Mesendoderm (in vitro differentiated cells): ENCODE data around the gene CES1.
"Not testable (repeated sequence)": the region's sequence is repeated elsewhere in the genome, so short reads cannot be mapped to it uniquely, and the experiment has no call there.

Experiments
- DNase-seq: peaks from one replicate; pipeline ENCODE4 v3.0.0; 2013
- H2AK5ac ChIP-seq: 2 replicates; pipeline ENCODE4 v1.6.1; 2013; ENCODE audit warnings: low read length, inconsistent platforms
- H2BK120ac ChIP-seq: 2 replicates; pipeline ENCODE4 v1.6.1; 2013; ENCODE audit warnings: low read depth, mild to moderate bottlenecking, low read length, moderate library complexity, mixed read lengths
- H2BK15ac ChIP-seq: replicated peaks from 2 replicates; pipeline ENCODE4 v1.6.1; 2013; ENCODE audit warnings: low read depth, mild to moderate bottlenecking, moderate library complexity
- H2BK5ac ChIP-seq: 2 replicates; pipeline ENCODE4 v1.6.1; 2013; ENCODE audit warnings: low read length, inconsistent platforms
- H3K18ac ChIP-seq: 2 replicates; pipeline ENCODE4 v1.6.1; 2013; ENCODE audit warnings: mild to moderate bottlenecking, low read length, mixed read lengths
- H3K23ac ChIP-seq: one replicate; pipeline ENCODE4 v1.6.1; 2013; ENCODE audit warnings: low read length
- H3K27ac ChIP-seq: 2 replicates; pipeline ENCODE4 v1.5.1; 2013; ENCODE audit warnings: low read depth, mild to moderate bottlenecking, inconsistent platforms, low read length, moderate library complexity
- H3K27me3 ChIP-seq: 2 replicates; pipeline ENCODE4 v1.6.1; 2013; ENCODE audit warnings: low read length, control low read depth, mild to moderate bottlenecking, inconsistent platforms; ENCODE audit not compliant: insufficient read depth, poor library complexity
- H3K36me3 ChIP-seq: 2 replicates; pipeline ENCODE4 v1.6.1; 2013; ENCODE audit warnings: low read length, inconsistent platforms; ENCODE audit not compliant: control insufficient read depth, insufficient read depth
- H3K4ac ChIP-seq: one replicate; pipeline ENCODE4 v1.6.1; 2013; ENCODE audit warnings: low read depth, mild to moderate bottlenecking, low read length, moderate library complexity
- H3K4me1 ChIP-seq: 2 replicates; pipeline ENCODE4 v1.6.1; 2013; ENCODE audit warnings: low read depth, low read length, inconsistent platforms; ENCODE audit not compliant: control insufficient read depth
- H3K4me2 ChIP-seq: 2 replicates; pipeline ENCODE4 v1.6.1; 2013; ENCODE audit warnings: low read length
- H3K4me3 ChIP-seq: 2 replicates; pipeline ENCODE4 v1.5.1; 2013; ENCODE audit warnings: mild to moderate bottlenecking, low read length
- H3K56ac ChIP-seq: one replicate; pipeline ENCODE4 v1.6.1; 2013; ENCODE audit warnings: low read length
- H3K79me1 ChIP-seq: 2 replicates; pipeline ENCODE4 v1.6.1; 2013; ENCODE audit warnings: low read length, inconsistent platforms
- H3K79me2 ChIP-seq: 2 replicates; pipeline ENCODE4 v1.6.1; 2013; ENCODE audit warnings: mild to moderate bottlenecking, low read length; ENCODE audit not compliant: control insufficient read depth, insufficient read depth
- H3K9ac ChIP-seq: 2 replicates; pipeline ENCODE4 v1.6.1; 2013; ENCODE audit warnings: low read length, inconsistent platforms
- H4K5ac ChIP-seq: one replicate; pipeline ENCODE4 v1.6.1; 2013; ENCODE audit warnings: low read length
- H4K8ac ChIP-seq: one replicate; pipeline ENCODE4 v1.6.1; 2013; ENCODE audit warnings: low read depth, mild to moderate bottlenecking, control low read depth, low read length, moderate library complexity
- WGBS: extraction: QIAGEN DNeasy Blood & Tissue Kit; methylation state at CpG from one replicate; pipeline ENCODE4 v1.1.7; 2013; ENCODE audit warnings: low lambda C conversion rate, missing lambda C conversion rate; ENCODE audit not compliant: insufficient coverage; ENCODE audit errors: extremely low coverage; 5-methylcytosine and 5-hydroxymethylcytosine counted together

CES1 gene

DNA sequence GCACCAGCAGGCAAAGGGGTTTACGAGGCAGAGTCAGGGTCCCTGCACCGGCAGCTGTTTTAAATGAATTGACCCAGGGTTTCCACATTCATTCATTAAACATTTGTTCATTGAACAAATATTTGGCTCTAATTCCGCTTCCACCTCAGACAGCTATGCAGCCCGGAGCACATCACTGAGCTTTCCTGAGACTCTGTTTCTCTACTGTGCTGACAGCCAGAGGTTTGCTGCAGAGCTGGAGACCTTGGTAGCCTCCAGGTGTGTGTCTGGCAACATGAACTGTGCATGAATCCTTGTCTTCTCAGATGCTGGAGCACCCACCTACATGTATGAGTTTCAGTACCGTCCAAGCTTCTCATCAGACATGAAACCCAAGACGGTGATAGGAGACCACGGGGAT is 42.7 kb downstream of the CES1 start:
- not testable (repeated sequence) for H3K4me3 ChIP-seq, H4K8ac ChIP-seq, H3K4me1 ChIP-seq, H3K56ac ChIP-seq, H2BK120ac ChIP-seq, H3K79me1 ChIP-seq, H3K4ac ChIP-seq, H2BK15ac ChIP-seq, H3K23ac ChIP-seq, H2BK5ac ChIP-seq, DNase-seq, H3K36me3 ChIP-seq, H2AK5ac ChIP-seq, H4K5ac ChIP-seq, H3K27ac ChIP-seq, H3K4me2 ChIP-seq, H3K79me2 ChIP-seq, H3K18ac ChIP-seq, H3K9ac ChIP-seq, H3K27me3 ChIP-seq
- WGBS, result no CpG with 5 or more reads among the region's 7 CpGs

DNA sequence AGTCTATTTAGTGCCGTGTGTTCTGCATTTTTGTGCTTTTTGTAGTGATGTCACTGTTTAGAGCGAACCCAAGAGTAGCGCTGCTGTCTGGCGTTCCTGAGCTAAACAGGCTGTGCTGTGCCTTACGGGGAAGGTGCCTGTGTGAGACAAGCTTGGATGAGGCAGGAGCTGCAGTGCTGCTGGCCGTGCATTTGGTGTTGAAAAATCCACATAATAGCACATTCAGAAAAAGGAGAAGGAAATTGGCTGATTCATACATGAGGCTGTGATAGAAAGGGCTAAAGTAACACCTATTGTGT is 50.2 kb downstream of the CES1 start:
- H3K9ac ChIP-seq, H3K36me3 ChIP-seq, H3K4me3 ChIP-seq, H2BK120ac ChIP-seq, H3K27ac ChIP-seq, H3K4me2 ChIP-seq, H3K4me1 ChIP-seq, H3K79me1 ChIP-seq, H2BK5ac ChIP-seq, H2AK5ac ChIP-seq, H2BK15ac ChIP-seq, DNase-seq, H3K18ac ChIP-seq, H3K79me2 ChIP-seq, H4K5ac ChIP-seq, H3K27me3 ChIP-seq, H3K23ac ChIP-seq, H3K56ac ChIP-seq, H4K8ac ChIP-seq, H3K4ac ChIP-seq: not testable (repeated sequence)
- WGBS, result no CpG with 5 or more reads among the region's 6 CpGs

DNA sequence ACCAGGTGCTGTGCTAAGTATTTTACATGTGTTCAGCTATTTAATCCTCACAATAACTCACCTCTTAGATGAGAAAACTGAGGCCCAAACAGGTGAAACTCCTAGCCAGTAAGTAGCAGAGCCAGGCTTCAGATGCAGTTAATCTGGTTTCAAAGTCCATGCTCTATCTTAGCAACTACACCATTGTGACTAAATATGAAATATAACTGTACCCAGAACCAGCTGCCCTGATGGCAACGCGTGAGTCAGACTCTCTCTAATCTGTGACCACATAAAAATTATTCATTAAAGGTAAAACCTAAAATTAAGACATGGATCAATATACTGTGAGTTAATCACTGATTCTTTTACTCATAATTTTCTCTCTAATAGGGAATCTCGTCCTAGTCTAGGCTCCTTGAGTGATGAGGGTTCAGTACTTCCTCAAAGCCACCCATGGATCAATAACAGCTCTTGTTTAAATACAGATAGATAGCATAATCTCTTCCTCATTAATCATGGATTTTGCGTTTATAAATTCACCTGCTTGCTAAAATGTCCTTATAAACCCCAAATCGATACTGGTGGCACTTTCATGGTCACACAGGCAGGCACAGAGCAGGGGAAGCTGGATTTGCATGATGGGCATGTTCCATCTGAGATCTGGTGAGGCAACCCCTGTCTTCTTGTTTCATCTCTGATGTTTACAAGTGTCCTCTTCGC is 50.7 kb downstream of the CES1 start:
- not testable (repeated sequence) for H2BK5ac ChIP-seq, H2BK15ac ChIP-seq, H3K4me2 ChIP-seq, H2AK5ac ChIP-seq, H3K4me1 ChIP-seq, H4K5ac ChIP-seq, H3K79me1 ChIP-seq, H3K9ac ChIP-seq, H3K27me3 ChIP-seq, H2BK120ac ChIP-seq, H3K36me3 ChIP-seq, DNase-seq, H3K79me2 ChIP-seq, H3K4me3 ChIP-seq, H3K18ac ChIP-seq, H3K27ac ChIP-seq, H3K56ac ChIP-seq, H3K23ac ChIP-seq, H4K8ac ChIP-seq, H3K4ac ChIP-seq
- WGBS, result no CpG with 5 or more reads among the region's 6 CpGs

DNA sequence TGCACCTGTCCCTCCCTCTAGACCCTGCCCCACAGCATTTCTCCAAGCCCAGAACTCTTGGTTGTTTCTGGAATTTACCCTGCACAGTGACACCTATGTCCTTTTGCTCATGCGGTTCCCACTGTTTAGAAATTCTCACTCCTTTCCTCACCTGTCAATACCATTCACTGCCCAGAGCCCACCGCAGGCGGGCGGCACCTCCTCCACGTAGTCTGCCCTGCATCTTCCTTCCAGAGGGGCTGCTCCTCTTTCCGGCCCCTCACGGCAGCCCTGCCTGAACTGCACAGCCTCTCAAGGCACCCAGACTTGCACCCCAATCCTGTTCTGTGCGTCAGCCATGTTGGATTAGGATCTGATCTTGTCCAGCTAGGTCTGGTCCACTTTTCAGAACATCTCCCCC is 51.4 kb downstream of the CES1 start:
- H3K27me3 ChIP-seq, H2BK15ac ChIP-seq, H3K18ac ChIP-seq, H2BK120ac ChIP-seq, H3K36me3 ChIP-seq, H2BK5ac ChIP-seq, H4K5ac ChIP-seq, H2AK5ac ChIP-seq, H3K4me2 ChIP-seq, H3K4ac ChIP-seq, H4K8ac ChIP-seq, DNase-seq, H3K79me2 ChIP-seq, H3K9ac ChIP-seq, H3K27ac ChIP-seq, H3K79me1 ChIP-seq, H3K4me3 ChIP-seq, H3K4me1 ChIP-seq, H3K23ac ChIP-seq, H3K56ac ChIP-seq: not testable (repeated sequence)
- WGBS, result no CpG with 5 or more reads among the region's 8 CpGs

DNA sequence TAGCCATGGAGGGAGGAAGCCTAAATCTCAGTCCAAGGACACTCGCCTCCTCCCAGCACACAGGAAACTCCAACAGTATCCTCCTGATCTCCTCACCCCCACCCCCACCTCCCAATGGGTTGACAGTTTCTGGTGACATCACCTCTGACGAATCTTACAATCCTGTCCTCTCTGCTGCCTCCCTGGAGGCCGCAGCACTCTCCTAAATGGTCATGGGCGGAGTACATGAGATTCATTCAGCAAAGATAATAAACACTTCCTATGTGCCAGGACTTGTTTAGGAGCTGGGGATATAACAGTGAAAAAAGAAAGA is 52.8 kb downstream of the CES1 start:
- WGBS, result no CpG with 5 or more reads among the region's 4 CpGs
- H2AK5ac ChIP-seq, H3K27me3 ChIP-seq, H3K18ac ChIP-seq, H4K8ac ChIP-seq, H3K4me1 ChIP-seq, H2BK120ac ChIP-seq, H3K56ac ChIP-seq, H3K4me2 ChIP-seq, H4K5ac ChIP-seq, H3K4me3 ChIP-seq, H3K23ac ChIP-seq, H3K9ac ChIP-seq, H3K79me1 ChIP-seq, H3K4ac ChIP-seq, H2BK15ac ChIP-seq, H3K79me2 ChIP-seq, H2BK5ac ChIP-seq, H3K36me3 ChIP-seq, H3K27ac ChIP-seq: not testable (repeated sequence)
- DNase-seq, result peak; percentile 59

DNA sequence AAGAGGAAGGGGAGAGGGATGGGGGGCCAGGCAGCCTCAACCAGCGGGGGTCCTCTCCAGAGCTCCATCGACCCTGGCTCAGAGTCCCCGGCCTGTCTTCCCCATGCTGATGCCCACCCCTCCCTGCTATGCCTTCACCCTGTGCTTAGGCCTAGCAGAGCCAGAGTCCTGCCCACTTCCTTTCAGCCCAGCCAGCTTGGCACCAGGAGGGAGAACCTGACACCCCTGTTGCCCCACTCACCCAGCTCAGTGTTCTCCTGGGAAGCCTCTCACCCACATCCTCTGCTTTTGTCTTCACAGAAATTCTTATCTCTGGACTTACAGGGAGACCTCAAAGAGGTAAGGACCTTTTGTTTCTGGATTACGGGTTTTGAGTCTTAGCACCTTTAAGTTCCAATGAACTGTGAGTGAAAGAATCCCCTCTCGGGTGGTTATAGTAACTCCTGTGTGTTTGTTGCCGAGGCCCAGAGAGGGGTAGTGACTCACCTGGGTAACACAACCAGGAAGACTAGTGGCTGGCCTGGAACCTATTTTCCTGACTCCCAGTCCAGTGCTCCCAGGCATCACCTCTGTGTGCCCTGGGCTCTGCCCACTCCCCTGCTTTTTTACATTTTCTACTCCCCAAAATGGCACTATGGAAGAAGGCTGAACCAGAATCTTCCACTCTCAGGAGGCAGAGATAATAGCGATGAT is 53.3 kb downstream of the CES1 start:
- Histone ChIP-seq H3K56ac (no peak overlapping the region), H3K18ac (no peak overlapping the region), H3K79me1 (no peaks in the 10 kb centered on the region), H3K4me3 (no peak overlapping the region), H3K27me3 (no peaks in the 10 kb centered on the region), H3K9ac (no peak overlapping the region), H3K79me2 (no peaks in the 10 kb centered on the region), H3K23ac (no peak overlapping the region), H3K4ac (no peak overlapping the region), H2BK120ac (no peak overlapping the region), H3K4me1 (no peaks in the 10 kb centered on the region), H3K36me3 (no peaks in the 10 kb centered on the region), H2AK5ac (no peak overlapping the region), H4K8ac (no peak overlapping the region), H4K5ac (no peak overlapping the region), H3K27ac (no peak overlapping the region), H2BK5ac (no peak overlapping the region), H3K4me2 (no peak overlapping the region), H2BK15ac (no peak overlapping the region)
- peak; percentile 48 for DNase-seq
- no CpG with 5 or more reads among the region's 7 CpGs for WGBS
